GM18858 (cell line): ENCODE results near the gene CADM3.

Experiments used
- ATAC-seq: cut with Tn5 transposase; IDR thresholded peaks from one replicate; pipeline ENCODE4 v1.9.1; 2021; ENCODE audit not compliant: unreplicated experiment

The CADM3 gene

DNA sequence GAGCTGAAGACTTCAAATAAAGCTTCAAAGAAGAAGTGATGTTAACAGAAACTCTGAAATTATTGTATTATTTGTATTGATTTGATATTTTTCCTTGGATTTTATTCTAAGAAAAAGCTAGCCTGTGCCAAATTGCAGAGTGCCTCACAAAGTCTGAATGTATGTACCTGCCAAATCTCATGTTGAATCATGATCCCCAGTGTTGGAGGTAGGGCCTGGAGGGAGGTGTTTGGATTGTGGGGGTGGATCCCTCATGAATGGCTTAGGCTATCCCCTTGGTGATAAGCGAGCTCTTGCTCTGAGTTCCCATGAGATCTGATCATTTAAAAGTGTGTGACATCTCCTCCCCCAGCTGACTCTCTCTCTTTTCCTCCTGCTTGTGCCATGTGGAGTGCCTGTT lies 76.9 kb downstream of the CADM3 start:
- no peak for ATAC-seq

DNA sequence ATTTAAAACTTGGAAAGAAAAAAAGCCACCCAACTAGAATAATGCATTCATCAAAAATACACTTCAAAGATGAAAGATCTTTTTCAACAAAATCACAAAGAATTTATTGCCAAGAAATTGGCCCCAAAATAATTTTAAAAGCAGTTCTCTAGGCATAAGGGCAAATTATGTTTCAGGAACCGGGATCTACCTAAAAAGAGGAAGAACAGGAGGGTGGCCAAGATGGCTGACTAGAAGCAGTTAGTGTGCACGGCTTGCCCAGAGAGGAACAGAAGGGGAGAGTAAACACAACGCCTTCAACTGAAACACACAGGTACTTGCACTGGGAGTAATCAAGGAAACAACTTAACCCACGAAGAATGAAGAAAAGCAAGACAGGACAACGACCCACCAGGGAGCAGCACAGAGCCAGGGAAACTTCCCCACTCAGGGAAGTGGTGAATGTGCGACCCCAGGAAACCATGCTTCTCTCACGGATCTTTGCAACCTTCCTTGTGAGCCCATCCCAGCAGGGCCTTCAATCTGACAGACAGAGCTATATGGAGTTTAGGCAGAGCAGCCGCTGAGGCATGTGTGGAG lies 79.3 kb downstream of the CADM3 start:
- no peak for ATAC-seq
